Stimulated activated naive CD4-positive, alpha-beta T cell (primary cell): ENCODE measurements around the gene EXD3.
"Not testable (repeated sequence)": the region's sequence is repeated elsewhere in the genome, so short reads cannot be mapped to it uniquely, and the experiment has no call there.

Source experiments
- DNase-seq, 6 experiments: peaks; one replicate each; lab custom pipeline; 2025; lab: John Stamatoyannopoulos, UW

The EXD3 gene

GRCh38 chr9:137339908-137340462, 83.0 kb downstream of the EXD3 start:
- DNase-seq, result not testable (repeated sequence)

- no peak for DNase-seq
Measured at GRCh38 chr9:137339045-137339907, 83.7 kb downstream of the EXD3 start.

GRCh38 chr9:137336735-137337134, 86.2 kb downstream of the EXD3 start:
- no peak for DNase-seq

- no peak for DNase-seq
Measured at GRCh38 chr9:137333016-137333671, 89.8 kb downstream of the EXD3 start.

- no peak for DNase-seq
Measured at GRCh38 chr9:137331929-137332328, 91.0 kb downstream of the EXD3 start.

- no peak for DNase-seq
Measured at GRCh38 chr9:137330689-137331088, 92.3 kb downstream of the EXD3 start.

DNA sequence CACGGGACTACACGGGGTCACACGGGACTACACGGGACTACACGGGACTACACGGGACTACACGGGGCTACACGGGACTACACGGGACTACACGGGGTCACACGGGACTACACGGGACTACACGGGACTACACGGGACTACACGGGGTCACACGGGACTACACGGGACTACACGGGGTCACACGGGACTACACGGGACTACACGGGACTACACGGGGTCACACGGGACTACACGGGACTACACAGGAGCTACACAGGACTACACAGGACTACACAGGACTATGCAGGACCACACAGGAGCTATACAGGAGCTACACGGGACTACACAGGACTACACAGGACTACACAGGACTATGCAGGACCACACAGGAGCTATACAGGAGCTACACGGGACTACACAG, 93.4 kb downstream of the EXD3 start:
- not testable (repeated sequence) for DNase-seq

DNA sequence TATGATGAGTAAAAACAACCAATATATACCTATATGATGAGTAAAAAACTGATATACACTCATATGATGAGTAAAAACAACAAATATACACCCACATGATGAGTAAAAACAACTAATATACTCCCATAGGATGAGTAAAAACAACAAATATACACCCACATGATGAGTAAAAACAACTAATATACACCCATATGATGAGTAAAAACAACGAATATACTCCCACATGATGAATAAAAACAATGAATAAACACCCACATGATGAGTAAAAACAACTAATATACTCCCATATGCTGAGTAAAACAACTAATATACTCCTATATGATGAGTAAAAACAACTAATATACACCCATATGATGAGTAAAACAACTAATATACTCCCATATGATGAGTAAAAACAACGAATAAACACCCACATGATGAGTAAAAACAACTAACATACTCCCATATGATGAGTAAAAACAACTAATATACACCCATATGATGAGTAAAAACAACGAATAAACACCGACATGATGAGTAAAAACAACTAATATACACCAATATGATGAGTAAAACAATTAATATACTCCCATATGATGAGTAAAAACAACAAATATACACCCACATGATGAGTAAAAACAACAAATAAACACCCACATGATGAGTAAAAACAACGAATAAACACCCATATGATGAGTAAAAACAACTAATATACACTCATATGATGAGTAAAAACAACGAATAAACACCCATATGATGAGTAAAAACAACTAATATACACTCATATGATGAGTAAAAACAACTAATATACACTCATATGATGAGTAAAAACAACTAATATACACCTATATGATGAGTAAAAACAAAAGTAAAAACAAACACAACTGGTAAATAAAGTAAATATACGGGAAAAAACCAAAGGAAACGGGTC, 95.1 kb downstream of the EXD3 start:
- DNase-seq, result not testable (repeated sequence)

GRCh38 chr9:137326445-137327065, 96.4 kb downstream of the EXD3 start:
- no peak for DNase-seq

DNA sequence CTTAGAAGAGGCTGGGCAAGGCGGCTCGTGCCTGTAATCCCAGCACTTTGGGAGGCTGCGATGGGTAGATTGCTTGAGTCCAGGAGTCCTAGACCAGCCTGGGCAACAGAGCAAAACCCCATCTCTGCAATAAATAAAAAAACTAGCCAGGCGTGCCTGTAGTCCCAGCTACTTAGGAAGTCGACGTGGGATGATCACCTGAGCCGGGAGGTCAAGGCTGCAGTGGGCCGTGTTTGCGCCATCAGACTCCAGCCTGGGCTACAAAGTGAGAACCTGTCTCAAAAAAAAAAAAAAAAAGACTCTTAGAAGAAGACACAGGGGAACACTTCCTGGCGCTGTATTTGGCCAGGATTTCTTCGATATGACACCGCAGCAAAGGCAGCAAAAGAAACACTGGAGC, 97.2 kb downstream of the EXD3 start:
- DNase-seq, result no peak

DNA sequence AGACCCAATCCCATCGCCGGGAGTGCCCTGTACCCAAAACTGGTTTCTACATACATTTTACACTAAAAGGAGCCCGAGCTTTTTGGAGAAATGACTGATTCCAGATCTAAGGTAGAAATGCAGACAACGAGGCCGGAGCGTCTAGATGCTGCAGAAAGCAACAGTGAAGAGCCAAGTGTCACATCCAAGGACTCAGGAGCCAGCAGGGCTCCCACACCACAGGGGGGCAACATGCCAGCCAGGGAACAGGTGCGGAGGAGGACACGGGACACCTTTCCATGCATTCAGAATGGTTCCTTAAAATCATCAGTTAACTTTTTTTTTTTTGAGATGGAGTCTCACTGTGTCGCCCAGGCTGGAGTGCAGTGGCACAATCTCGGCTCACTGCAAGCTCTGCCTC, 97.8 kb downstream of the EXD3 start:
- no peak for DNase-seq

GRCh38 chr9:137323531-137324331, 99.2 kb downstream of the EXD3 start:
- no peak for DNase-seq

GRCh38 chr9:137321726-137322361, 101.1 kb downstream of the EXD3 start:
- no peak for DNase-seq

DNA sequence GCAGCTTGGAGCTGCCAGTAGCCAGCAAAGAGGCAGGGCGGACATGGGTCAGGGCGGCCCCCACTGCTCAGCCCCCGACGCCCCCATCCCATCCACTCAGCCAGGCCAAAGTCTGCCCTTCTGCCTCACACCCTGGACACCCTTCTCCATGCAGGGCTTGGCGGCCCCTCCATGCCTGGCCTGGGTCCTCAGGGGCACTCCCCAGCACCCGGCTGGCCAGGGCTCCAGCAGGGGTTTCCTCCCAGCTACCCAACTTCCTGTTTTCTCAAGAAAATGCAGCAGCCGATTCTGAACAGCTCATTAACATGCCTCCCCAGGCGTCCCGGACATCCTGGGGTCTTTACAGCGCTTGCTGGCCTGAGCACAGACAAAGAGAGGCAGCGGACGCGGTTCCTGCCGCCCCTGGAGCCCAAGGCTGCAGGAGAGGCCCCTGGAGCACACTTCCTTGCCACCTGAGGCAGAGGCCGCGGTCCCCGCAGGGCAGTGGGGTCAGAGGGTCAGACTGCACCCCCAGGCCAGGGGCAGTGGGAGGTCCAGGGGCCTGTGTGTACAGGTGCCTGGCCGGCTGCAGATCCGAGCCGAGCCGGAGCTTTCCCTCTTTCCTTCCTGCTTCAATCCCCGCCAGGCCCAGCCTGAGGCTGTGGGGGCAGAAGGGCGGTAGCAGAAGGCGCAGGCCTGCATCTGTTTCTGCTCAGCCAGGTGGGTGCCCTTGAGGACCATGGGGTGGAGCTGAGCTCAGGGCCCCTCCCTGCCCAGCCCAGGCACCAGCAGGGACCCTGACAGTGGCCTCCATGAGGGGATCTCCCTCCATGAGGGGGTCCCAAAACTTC, 102.2 kb downstream of the EXD3 start:
- no peak for DNase-seq

- DNase-seq, result no peak
Measured at GRCh38 chr9:137319739-137320551, 103.0 kb downstream of the EXD3 start.

- DNase-seq, result no peak
Measured at GRCh38 chr9:137319011-137319738, 103.8 kb downstream of the EXD3 start.

- DNase-seq, result no peak
Measured at GRCh38 chr9:137318602-137319001, 104.4 kb downstream of the EXD3 start.
